Suprapubic skin (tissue), 4 donors: ENCODE measurements around the gene GNLY. TPM values are rescaled to one million over a fixed set of nuclear protein-coding genes. Genes with fewer than 3 reads are reported as not detected.
"Not testable (repeated sequence)": the region's sequence is repeated elsewhere in the genome, so short reads cannot be mapped to it uniquely, and the experiment has no call there.

Source experiments
- DNase-seq, 2 donors: peaks; one replicate each; pipeline ENCODE4 v3.0.0-alpha.2; 2019; ENCODE audit warnings: low spot score in 2 of 2
- H3K27ac ChIP-seq: fragments of 200-600 bp; sonication (generic); one replicate; pipeline ENCODE4 v1.5.1; 2019
- H3K27me3 ChIP-seq: fragments of 200-600 bp; sonication (generic); one replicate; pipeline ENCODE4 v1.5.1; 2019
- H3K36me3 ChIP-seq: fragments of 200-600 bp; sonication (generic); one replicate; pipeline ENCODE4 v1.5.1; 2019
- H3K4me1 ChIP-seq: fragments of 200-600 bp; sonication (generic); one replicate; pipeline ENCODE4 v1.5.1; 2019
- H3K4me3 ChIP-seq: fragments of 200-600 bp; sonication (generic); one replicate; pipeline ENCODE4 v1.5.1; 2019; ENCODE audit warnings: mild to moderate bottlenecking
- H3K9me3 ChIP-seq: fragments of 200-600 bp; sonication (generic); one replicate; pipeline ENCODE4 v1.5.1; 2019
- EP300 ChIP-seq: sonication (generic); formaldehyde crosslinking; IDR thresholded peaks from one replicate; pipeline ENCODE4 v1.6.1; 2017; ENCODE audit warnings: antibody characterized with exemption
- POLR2A ChIP-seq, 2 donors: fragments of 450-650 bp; IDR thresholded peaks; one replicate each; pipeline ENCODE4 v1.6.1; 2017; ENCODE audit warnings: antibody characterized with exemption in 2 of 2, mild to moderate bottlenecking in 2 of 2, moderate library complexity in 2 of 2
- POLR2AphosphoS5 ChIP-seq, 3 donors: sonication (generic); formaldehyde crosslinking; IDR thresholded peaks; one replicate each; pipeline ENCODE4 v1.6.1; 2017; ENCODE audit warnings: antibody characterized with exemption in 3 of 3
- WGBS: methylation state at CpG from one replicate; pipeline ENCODE4 v1.1.5; 2018; 5-methylcytosine and 5-hydroxymethylcytosine counted together
- total RNA-seq, 4 donors: library from RNA; depleted of rRNA; stranded (reverse); fragments of >200 nt; gene quantifications; one replicate each; pipeline ENCODE4 v1.1.0, GENCODE V29; 2016
- TF ChIP-seq, protein P1 (sequence below), 2 donors: fragments of 200-600 bp in 1 of 2; fragments of 450-650 bp in 1 of 2; sonication (generic) in 1 of 2; IDR thresholded peaks; one replicate each; pipeline ENCODE4 v1.5.1; 2016 to 2019; ENCODE audit warnings: antibody characterized with exemption in 2 of 2, mild to moderate bottlenecking in 1 of 2, moderate library complexity in 1 of 2

GNLY gene
- total RNA-seq, 4 donors from 2014 or later = 1.6 to 4.8 (median 1.9) TPM; not detected in 1

DNA sequence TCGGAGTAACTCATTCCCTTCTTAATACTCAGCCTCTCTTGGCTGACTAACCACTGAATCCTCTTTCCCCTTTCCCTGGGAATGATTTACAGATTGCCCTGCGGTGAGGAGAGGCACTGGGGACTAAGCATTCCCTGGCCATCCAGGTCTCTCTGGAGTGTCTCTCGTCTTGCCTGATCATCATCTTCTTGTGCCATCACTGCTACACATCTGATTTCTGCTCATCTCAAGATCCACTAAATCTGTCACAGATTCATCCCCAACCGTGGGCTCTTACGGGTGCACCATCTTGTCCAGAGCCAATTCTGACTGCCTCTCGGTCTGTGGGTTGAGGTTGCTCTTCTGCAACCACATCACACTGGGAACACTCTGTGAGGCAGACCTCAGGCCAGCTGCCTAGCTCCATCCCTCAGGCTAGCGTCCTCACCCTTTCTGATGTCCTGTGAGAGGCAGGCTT is 38.2 kb upstream of the GNLY start:
- 81% methylated on average over 7 of the region's 7 CpGs for WGBS
- Histone ChIP-seq H3K36me3 (peaks cover 47% of the 10 kb centered on the region), H3K4me3 (no peak overlapping the region), H3K27ac (no peak overlapping the region), H3K4me1 (no peaks in the 10 kb centered on the region), H3K9me3 (no peaks in the 10 kb centered on the region), H3K27me3 (no peaks in the 10 kb centered on the region)
- no peak for TF ChIP-seq EP300
- TF ChIP-seq POLR2AphosphoS5 (IDR thresholded peaks at IDR 0.05) = no peak
- no peak for TF ChIP-seq POLR2A (IDR thresholded peaks at IDR 0.05)
- TF ChIP-seq, protein P1, sequence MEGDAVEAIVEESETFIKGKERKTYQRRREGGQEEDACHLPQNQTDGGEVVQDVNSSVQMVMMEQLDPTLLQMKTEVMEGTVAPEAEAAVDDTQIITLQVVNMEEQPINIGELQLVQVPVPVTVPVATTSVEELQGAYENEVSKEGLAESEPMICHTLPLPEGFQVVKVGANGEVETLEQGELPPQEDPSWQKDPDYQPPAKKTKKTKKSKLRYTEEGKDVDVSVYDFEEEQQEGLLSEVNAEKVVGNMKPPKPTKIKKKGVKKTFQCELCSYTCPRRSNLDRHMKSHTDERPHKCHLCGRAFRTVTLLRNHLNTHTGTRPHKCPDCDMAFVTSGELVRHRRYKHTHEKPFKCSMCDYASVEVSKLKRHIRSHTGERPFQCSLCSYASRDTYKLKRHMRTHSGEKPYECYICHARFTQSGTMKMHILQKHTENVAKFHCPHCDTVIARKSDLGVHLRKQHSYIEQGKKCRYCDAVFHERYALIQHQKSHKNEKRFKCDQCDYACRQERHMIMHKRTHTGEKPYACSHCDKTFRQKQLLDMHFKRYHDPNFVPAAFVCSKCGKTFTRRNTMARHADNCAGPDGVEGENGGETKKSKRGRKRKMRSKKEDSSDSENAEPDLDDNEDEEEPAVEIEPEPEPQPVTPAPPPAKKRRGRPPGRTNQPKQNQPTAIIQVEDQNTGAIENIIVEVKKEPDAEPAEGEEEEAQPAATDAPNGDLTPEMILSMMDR (IDR thresholded peaks at IDR 0.05) = no peak
- DNase-seq = no peak

GRCh38 chr2:85656468-85656867 is 37.7 kb upstream of the GNLY start:
- Histone ChIP-seq H3K27ac (no peak overlapping the region), H3K4me1 (peaks cover 2% of the 10 kb centered on the region), H3K9me3 (no peaks in the 10 kb centered on the region), H3K27me3 (no peaks in the 10 kb centered on the region), H3K36me3 (peaks cover 42% of the 10 kb centered on the region), H3K4me3 (no peak overlapping the region)
- TF ChIP-seq, protein P1 (IDR thresholded peaks at IDR 0.05) = no peak
- no peak for TF ChIP-seq EP300
- no peak for TF ChIP-seq POLR2AphosphoS5 (IDR thresholded peaks at IDR 0.05)
- TF ChIP-seq POLR2A (IDR thresholded peaks at IDR 0.05) = no peak
- WGBS = 82% methylated on average over 3 of the region's 3 CpGs
- no peak for DNase-seq

DNA sequence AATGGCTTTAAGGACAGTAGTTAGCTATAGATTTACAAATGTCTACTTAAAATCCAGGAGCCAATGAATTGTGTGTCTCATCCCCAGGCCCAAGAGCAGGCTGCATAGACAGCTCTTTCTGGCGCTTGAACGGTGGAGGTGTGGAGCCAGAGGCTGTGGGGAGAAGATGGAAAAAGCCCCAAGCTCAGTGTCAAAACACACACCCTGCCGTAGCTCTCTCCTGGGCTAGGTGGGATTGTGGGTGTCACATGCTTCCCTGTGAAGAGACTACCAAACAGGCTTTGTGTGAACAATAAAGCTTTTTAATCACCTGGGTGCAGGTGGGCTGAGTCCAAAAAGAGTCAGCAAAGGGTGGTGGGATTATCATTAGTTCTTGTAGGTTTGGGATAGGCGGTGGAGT is 36.8 kb upstream of the GNLY start:
- DNase-seq, H3K4me1 ChIP-seq, H3K9me3 ChIP-seq, H3K27me3 ChIP-seq, H3K27ac ChIP-seq, H3K4me3 ChIP-seq: not testable (repeated sequence)
- WGBS = 92% methylated on average over 4 of the region's 4 CpGs
- peaks cover 34% of the 10 kb centered on the region for H3K36me3 ChIP-seq

DNA sequence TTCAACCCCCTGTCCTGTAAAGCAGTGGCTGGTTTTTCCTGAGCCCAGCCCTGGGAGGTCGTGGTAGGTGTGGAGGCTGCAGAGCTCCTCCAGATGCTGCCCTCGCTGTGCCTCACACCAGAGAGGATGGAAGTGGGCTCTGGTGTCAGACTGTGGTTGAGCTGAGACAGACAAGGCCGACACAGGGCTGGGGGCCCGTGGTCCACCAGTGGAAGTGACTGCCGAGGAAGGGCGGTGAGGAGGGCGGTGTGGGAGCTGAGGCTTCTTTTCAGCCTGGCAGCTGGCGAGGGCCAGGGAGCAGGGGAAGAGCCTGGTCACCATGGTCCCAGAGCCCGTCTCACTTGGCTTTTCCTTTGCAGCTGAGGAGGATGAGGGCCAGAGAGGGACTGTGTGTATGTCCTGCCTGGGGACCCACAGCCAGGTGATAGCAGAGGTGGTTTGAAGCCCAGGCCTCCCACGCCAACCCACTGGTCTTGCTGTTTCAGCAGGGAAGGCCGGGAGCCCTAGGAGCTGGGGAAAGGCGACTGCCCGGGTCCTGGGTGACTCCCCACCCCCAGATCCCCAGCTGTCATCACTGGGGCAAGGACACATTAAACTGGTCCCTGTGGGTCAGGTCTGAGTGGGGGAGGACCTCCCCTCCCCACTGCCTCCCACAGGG is 34.7 kb upstream of the GNLY start:
- TF ChIP-seq EP300 (no peak), POLR2A (IDR thresholded peaks at IDR 0.05) (no peak), POLR2AphosphoS5 (IDR thresholded peaks at IDR 0.05) (no peak)
- TF ChIP-seq, protein P1 (IDR thresholded peaks at IDR 0.05) = no peak
- no peak for DNase-seq
- no peak overlapping the region for H3K4me3 ChIP-seq
- WGBS = 89% methylated on average over 4 of the region's 13 CpGs
- no peaks in the 10 kb centered on the region for H3K27me3 ChIP-seq
- no peak overlapping the region for H3K27ac ChIP-seq
- no peaks in the 10 kb centered on the region for H3K9me3 ChIP-seq
- peaks cover 31% of the 10 kb centered on the region for H3K36me3 ChIP-seq
- peaks cover 2% of the 10 kb centered on the region for H3K4me1 ChIP-seq

DNA sequence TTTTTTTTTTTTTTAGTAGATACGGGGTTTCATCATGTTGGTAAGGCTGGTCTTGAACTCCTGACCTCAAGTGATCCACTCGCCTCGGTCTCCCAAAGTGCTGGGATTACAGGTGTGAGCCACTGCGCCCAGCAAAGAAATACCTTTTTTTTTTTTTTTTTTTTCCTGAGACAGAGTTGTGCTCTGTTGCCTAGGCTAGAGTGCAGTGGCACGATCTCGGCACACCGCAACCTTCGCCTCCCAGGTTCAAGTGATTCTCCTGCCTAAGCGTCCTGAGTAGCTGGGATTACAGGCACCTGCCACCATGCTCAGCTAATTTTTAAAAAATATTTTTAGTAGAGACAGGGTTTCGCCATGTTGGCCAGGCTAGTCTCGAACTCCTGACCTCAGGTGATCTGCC is 33.9 kb upstream of the GNLY start:
- peaks cover 26% of the 10 kb centered on the region for H3K36me3 ChIP-seq
- H3K4me1 ChIP-seq, H3K27me3 ChIP-seq, DNase-seq, H3K4me3 ChIP-seq, H3K9me3 ChIP-seq, H3K27ac ChIP-seq: not testable (repeated sequence)
- 94% methylated on average over 11 of the region's 11 CpGs for WGBS

DNA sequence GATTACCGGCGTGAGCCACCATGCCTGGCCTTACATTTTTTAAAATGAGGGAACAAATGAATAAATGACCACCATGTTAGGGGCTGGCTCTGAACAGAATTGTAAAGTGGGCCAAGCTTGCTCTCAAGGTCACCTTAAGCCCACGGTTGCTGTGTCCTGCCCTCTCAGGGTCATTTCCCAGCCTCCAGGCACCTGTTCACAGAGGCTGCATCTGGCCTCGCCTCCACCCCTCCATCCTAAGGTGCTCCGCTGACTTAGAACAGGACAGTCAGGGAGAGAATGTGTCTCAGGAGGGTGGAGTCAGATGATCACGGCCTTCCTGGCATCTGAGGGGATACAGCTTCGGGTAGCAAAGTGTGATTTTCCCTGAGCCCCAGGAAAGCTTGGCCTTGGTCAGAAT is 33.4 kb upstream of the GNLY start:
- peaks cover 2% of the 10 kb centered on the region for H3K4me1 ChIP-seq
- H3K27me3 ChIP-seq = no peaks in the 10 kb centered on the region
- no peak overlapping the region for H3K4me3 ChIP-seq
- H3K9me3 ChIP-seq = no peaks in the 10 kb centered on the region
- H3K36me3 ChIP-seq = peaks cover 26% of the 10 kb centered on the region
- DNase-seq = no peak
- WGBS = 85% methylated on average over 6 of the region's 7 CpGs
- H3K27ac ChIP-seq = no peak overlapping the region
- TF ChIP-seq POLR2A (IDR thresholded peaks at IDR 0.05) (no peak), EP300 (no peak), POLR2AphosphoS5 (IDR thresholded peaks at IDR 0.05) (no peak)
